GM12865 (cell line): ENCODE measurements around the gene TYW5.

ENCODE experiments used
- DNase-seq: peaks from one replicate; pipeline ENCODE4 v3.0.0; 2010; ENCODE audit warnings: low read depth
- H3K4me3 ChIP-seq: 2 replicates; pipeline ENCODE4 v1.5.1; 2011; ENCODE audit warnings: mild to moderate bottlenecking, low read depth, low read length, control low read depth
- CTCF ChIP-seq: IDR thresholded peaks from 2 replicates; pipeline ENCODE4 v1.5.1; 2011; ENCODE audit warnings: low read length, control low read depth, low read depth, inconsistent platforms; ENCODE audit not compliant: insufficient read depth; ENCODE audit errors: missing control alignments

Gene TYW5

GRCh38 chr2:199946196-199946595, 9.1 kb downstream of the TYW5 start:
- TF ChIP-seq CTCF = no peak
- DNase-seq = no peak
- no peak overlapping the region for H3K4me3 ChIP-seq

DNA sequence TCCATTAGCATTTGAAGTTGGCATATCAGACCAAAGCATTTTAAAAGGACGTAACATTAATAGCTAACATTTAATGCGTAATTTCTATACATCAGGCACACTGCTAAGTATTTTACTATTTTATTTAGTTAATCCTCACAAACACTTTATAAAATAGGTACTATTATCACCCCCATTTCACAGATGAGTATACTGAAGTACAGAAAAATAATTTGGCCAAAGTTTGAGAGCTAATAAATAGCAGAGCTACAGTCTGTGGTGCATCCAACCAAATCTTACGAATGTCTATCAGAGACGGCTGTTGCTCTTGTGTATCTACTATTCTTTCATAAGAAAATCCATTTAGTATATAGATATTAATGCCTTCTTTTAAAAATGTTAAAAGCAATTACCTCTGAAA, 11.9 kb downstream of the TYW5 start:
- DNase-seq = no peak
- H3K4me3 ChIP-seq = no peak overlapping the region
- no peak for TF ChIP-seq CTCF

GRCh38 chr2:199940373-199940772, 14.9 kb downstream of the TYW5 start:
- peak; percentile 8 for TF ChIP-seq CTCF
- DNase-seq = peak; percentile 8
- H3K4me3 ChIP-seq = no peak overlapping the region

DNA sequence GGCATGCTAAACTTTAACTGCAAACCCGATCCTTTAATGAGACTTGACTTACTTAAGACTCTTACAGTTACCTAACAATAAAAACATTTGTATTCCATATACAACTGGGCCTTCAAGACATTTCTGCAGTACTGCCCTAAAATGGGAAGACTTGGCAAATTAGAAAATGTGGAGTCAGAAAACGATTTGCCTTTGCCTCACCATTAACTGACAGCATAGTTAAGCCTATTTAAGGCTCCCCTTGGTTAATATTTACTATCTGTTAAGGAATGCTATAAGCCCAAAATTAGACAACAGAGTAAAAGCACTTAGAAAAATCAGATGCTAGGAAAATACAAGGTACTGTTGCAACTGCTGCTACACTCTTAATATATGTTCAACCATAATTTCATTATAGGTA, 18.7 kb downstream of the TYW5 start:
- TF ChIP-seq CTCF = no peak
- no peak overlapping the region for H3K4me3 ChIP-seq
- no peak for DNase-seq

GRCh38 chr2:199933466-199933865, 21.8 kb downstream of the TYW5 start:
- TF ChIP-seq CTCF = no peak
- DNase-seq = no peak
- no peak overlapping the region for H3K4me3 ChIP-seq

- H3K4me3 ChIP-seq = no peak overlapping the region
- no peak for DNase-seq
- TF ChIP-seq CTCF = no peak
Observed at GRCh38 chr2:199932312-199932855, 22.9 kb downstream of the TYW5 start.

GRCh38 chr2:199929262-199929661, 26.0 kb downstream of the TYW5 start:
- TF ChIP-seq CTCF = no peak
- H3K4me3 ChIP-seq = no peak overlapping the region
- no peak for DNase-seq
